ENCODE measurements around the gene RGS7.
"Not testable (repeated sequence)": the region's sequence is repeated elsewhere in the genome, so short reads cannot be mapped to it uniquely, and the experiment has no call there.

Gene RGS7

GRCh38 chr1:240928265-240928664 is 428.7 kb downstream of the RGS7 start:
- no peak overlapping the region for H3K27ac Mint-ChIP-seq
- H3K27me3 Mint-ChIP-seq, result no peaks in the 10 kb centered on the region
- peaks cover 12% of the 10 kb centered on the region for H3K9me3 Mint-ChIP-seq
- H3K36me3 Mint-ChIP-seq (ENCODE audit: low read depth), result no peaks in the 10 kb centered on the region
- no peaks in the 10 kb centered on the region for H3K4me1 Mint-ChIP-seq (ENCODE audit: low read depth)
- no peak overlapping the region for H3K4me3 Mint-ChIP-seq

DNA sequence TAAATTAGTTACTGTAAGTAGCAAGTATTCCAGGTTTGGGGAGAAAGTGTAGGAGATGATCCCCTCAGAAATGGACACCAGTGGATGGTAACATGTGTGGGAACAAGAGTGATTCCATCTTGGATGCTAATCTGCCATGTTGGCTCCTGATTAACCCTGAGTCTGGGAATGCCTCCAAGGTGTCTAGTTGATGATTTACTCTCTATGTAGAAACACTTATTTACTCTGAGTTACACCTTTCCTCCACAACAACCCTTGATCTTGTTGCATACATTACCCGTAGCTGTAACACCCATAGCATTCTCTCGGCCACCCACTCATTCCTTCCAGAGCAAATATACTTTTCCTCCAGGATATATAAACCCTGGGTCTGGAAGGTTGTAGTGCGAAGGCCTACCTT is 429.2 kb downstream of the RGS7 start:
- H3K27ac Mint-ChIP-seq, result no peak overlapping the region
- H3K27me3 Mint-ChIP-seq, result no peaks in the 10 kb centered on the region

GRCh38 chr1:240925273-240925672 is 431.7 kb downstream of the RGS7 start:
- Mint-ChIP-seq H3K4me3 (no peak overlapping the region), H3K9me3 (peaks cover 13% of the 10 kb centered on the region), H3K36me3 (ENCODE audit: low read depth) (no peaks in the 10 kb centered on the region), H3K27me3 (no peaks in the 10 kb centered on the region), H3K4me1 (ENCODE audit: low read depth) (no peaks in the 10 kb centered on the region), H3K27ac (no peak overlapping the region)

More for the DNA sequence above, 429.2 kb downstream of the RGS7 start:
- Mint-ChIP-seq H3K4me3 (no peak overlapping the region), H3K9me3 (peaks cover 12% of the 10 kb centered on the region), H3K4me1 (ENCODE audit: low read depth) (no peaks in the 10 kb centered on the region), H3K36me3 (ENCODE audit: low read depth) (no peaks in the 10 kb centered on the region)

GRCh38 chr1:240917976-240918375 is 439.0 kb downstream of the RGS7 start:
- Mint-ChIP-seq H3K36me3 (ENCODE audit: low read depth) (no peaks in the 10 kb centered on the region), H3K9me3 (peaks cover 6% of the 10 kb centered on the region), H3K27ac (no peak overlapping the region), H3K4me1 (ENCODE audit: low read depth) (no peaks in the 10 kb centered on the region), H3K4me3 (no peak overlapping the region), H3K27me3 (no peaks in the 10 kb centered on the region)

- no peaks in the 10 kb centered on the region for H3K27me3 Mint-ChIP-seq
Observed at GRCh38 chr1:240914506-240914905, 442.5 kb downstream of the RGS7 start.

DNA sequence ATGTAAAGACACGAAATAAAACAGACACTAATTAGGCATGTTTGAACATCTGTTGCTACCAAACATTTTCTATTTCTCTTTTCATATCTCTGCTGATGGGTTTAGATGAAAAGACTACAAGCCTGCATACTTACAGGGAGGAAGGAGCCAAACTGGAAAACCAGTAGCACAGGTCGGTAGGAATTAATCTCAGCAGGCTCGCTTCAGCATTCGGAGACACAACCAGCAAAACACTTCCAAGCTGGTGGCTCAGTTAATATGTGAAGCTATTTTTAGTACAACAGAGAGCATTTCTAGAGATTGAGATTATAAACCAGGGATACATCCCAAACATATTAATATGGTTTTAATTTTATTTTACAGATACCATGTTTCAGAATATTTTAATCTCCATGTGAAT is 444.2 kb downstream of the RGS7 start:
- no peaks in the 10 kb centered on the region for H3K36me3 Mint-ChIP-seq (ENCODE audit: low read depth)
- no peak overlapping the region for H3K4me3 Mint-ChIP-seq
- peaks cover 6% of the 10 kb centered on the region for H3K9me3 Mint-ChIP-seq
- H3K27me3 Mint-ChIP-seq, result no peaks in the 10 kb centered on the region
- no peak overlapping the region for H3K27ac Mint-ChIP-seq
- no peaks in the 10 kb centered on the region for H3K4me1 Mint-ChIP-seq (ENCODE audit: low read depth)

More at GRCh38 chr1:240914506-240914905, 442.5 kb downstream of the RGS7 start:
- Mint-ChIP-seq H3K36me3 (ENCODE audit: low read depth) (no peaks in the 10 kb centered on the region), H3K9me3 (peaks cover 6% of the 10 kb centered on the region), H3K27ac (no peak overlapping the region), H3K4me3 (no peak overlapping the region), H3K4me1 (ENCODE audit: low read depth) (no peaks in the 10 kb centered on the region)

- no peaks in the 10 kb centered on the region for H3K36me3 Mint-ChIP-seq (ENCODE audit: low read depth)
- H3K4me3 Mint-ChIP-seq, result no peak overlapping the region
- no peaks in the 10 kb centered on the region for H3K4me1 Mint-ChIP-seq (ENCODE audit: low read depth)
- peaks cover 6% of the 10 kb centered on the region for H3K9me3 Mint-ChIP-seq
- no peak overlapping the region for H3K27ac Mint-ChIP-seq
- H3K27me3 Mint-ChIP-seq, result no peaks in the 10 kb centered on the region
Observed at GRCh38 chr1:240909701-240910457, 447.1 kb downstream of the RGS7 start.

- H3K9me3 Mint-ChIP-seq, result peaks cover 11% of the 10 kb centered on the region
- no peak overlapping the region for H3K27ac Mint-ChIP-seq
- no peaks in the 10 kb centered on the region for H3K27me3 Mint-ChIP-seq
- H3K36me3 Mint-ChIP-seq (ENCODE audit: low read depth), result no peaks in the 10 kb centered on the region
- H3K4me1 Mint-ChIP-seq (ENCODE audit: low read depth), result no peaks in the 10 kb centered on the region
- H3K4me3 Mint-ChIP-seq, result no peak overlapping the region
Observed at GRCh38 chr1:240906477-240906876, 450.5 kb downstream of the RGS7 start.

DNA sequence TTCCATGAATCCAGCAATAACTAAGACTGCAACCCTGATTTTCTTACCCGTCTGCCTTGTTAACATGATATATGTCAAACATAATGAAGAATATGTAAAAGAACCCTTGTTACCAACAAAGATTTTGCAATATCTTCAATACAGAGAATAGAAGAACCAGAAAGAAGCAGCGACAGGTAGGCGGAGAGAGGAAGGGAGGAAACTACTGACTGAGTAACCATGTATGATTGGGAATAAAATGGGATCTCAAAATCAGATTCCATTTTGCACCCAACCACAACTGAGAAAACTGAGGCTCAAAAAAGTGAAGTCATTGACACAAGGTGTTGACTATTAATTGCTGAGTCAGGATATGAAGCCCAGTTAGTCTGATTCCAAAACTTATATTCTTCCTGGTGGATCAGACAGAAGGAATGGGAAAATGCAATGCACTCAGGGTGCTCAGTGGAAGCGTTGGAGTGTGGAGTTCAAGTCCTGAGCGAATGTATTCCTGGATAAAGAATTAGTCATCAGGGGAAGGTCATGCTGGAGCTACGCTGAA is 451.7 kb downstream of the RGS7 start:
- Mint-ChIP-seq H3K4me3 (no peak overlapping the region), H3K36me3 (ENCODE audit: low read depth) (no peaks in the 10 kb centered on the region), H3K27ac (no peak overlapping the region), H3K27me3 (no peaks in the 10 kb centered on the region), H3K9me3 (peaks cover 5% of the 10 kb centered on the region), H3K4me1 (ENCODE audit: low read depth) (no peaks in the 10 kb centered on the region)

GRCh38 chr1:240895424-240895823 is 461.6 kb downstream of the RGS7 start:
- H3K36me3 Mint-ChIP-seq (ENCODE audit: low read depth); H3K9me3 Mint-ChIP-seq; H3K4me1 Mint-ChIP-seq (ENCODE audit: low read depth); H3K27ac Mint-ChIP-seq; H3K4me3 Mint-ChIP-seq; H3K27me3 Mint-ChIP-seq: not testable (repeated sequence)

- Mint-ChIP-seq H3K4me1 (ENCODE audit: low read depth) (no peaks in the 10 kb centered on the region), H3K27me3 (no peaks in the 10 kb centered on the region), H3K27ac (no peak overlapping the region), H3K4me3 (no peak overlapping the region), H3K9me3 (peaks cover 3% of the 10 kb centered on the region), H3K36me3 (ENCODE audit: low read depth) (no peaks in the 10 kb centered on the region)
Observed at GRCh38 chr1:240888787-240889048, 468.3 kb downstream of the RGS7 start.

DNA sequence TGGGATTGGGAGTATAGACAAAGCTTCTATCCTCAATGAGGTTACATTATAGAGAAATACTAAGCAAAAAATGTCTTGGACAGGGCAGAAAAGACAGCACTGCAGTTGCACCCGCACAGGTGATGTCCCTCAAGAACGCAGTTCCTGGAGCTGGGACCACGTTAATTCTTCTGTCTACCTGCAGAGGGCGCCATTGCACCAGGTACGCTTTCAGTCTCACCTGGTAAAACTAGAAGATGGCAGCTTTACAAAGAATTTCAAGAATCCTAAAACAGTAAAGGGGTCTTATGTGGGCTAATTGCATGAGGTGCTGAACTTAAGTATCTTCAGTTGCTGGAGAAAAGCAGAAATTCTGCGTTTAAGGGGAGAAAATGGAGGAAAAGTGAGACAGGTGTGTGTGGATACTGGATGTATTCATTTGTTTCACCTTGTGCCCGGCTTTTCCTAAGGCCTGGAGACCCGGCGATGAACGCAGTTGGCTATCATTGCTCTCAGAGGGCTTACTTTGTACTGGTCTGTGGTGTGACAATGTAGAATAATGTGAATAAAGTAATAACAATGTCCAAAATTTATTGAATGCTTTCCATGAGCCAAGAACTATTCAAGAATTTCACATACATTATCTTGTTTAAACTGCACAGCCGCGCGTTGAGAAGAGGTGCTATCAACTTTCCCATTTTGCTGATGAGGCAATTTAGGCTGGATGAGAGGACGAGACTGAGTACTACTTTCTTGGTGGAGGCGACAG is 468.8 kb downstream of the RGS7 start:
- H3K36me3 Mint-ChIP-seq (ENCODE audit: low read depth), result no peaks in the 10 kb centered on the region
- H3K27me3 Mint-ChIP-seq, result no peaks in the 10 kb centered on the region
- H3K4me1 Mint-ChIP-seq (ENCODE audit: low read depth), result no peaks in the 10 kb centered on the region
- peaks cover 6% of the 10 kb centered on the region for H3K9me3 Mint-ChIP-seq
- H3K27ac Mint-ChIP-seq, result no peak overlapping the region
- H3K4me3 Mint-ChIP-seq, result no peak overlapping the region

DNA sequence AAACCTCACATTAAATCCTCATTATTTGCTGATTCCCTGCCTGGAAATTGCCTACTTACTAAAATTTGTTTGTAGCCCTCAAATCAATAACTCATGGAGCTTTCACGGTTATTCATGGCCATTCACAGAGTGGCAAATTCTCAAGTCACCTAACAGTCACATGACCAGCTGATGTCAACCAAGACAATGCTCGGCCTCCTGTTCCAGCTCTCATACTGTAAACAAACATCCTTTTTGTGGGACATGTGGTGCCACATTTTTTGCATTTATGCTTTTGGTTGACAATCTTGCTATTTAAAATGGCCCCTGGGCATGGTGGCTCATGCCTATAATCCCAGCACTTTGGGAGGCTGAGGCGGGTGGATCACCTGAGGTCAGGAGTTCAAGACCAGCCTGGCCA is 473.5 kb downstream of the RGS7 start:
- Mint-ChIP-seq H3K27ac (no peak overlapping the region), H3K27me3 (no peaks in the 10 kb centered on the region), H3K9me3 (peaks cover 6% of the 10 kb centered on the region), H3K4me3 (no peak overlapping the region), H3K36me3 (ENCODE audit: low read depth) (no peaks in the 10 kb centered on the region), H3K4me1 (ENCODE audit: low read depth) (no peaks in the 10 kb centered on the region)

GRCh38 chr1:240882656-240883308 is 474.2 kb downstream of the RGS7 start:
- not testable (repeated sequence) for H3K4me3 Mint-ChIP-seq; H3K27me3 Mint-ChIP-seq; H3K9me3 Mint-ChIP-seq; H3K4me1 Mint-ChIP-seq (ENCODE audit: low read depth); H3K27ac Mint-ChIP-seq; H3K36me3 Mint-ChIP-seq (ENCODE audit: low read depth)

GRCh38 chr1:240878631-240879030 is 478.4 kb downstream of the RGS7 start:
- Mint-ChIP-seq H3K9me3 (peaks cover 17% of the 10 kb centered on the region), H3K27ac (no peak overlapping the region), H3K4me3 (no peak overlapping the region), H3K36me3 (ENCODE audit: low read depth) (no peaks in the 10 kb centered on the region), H3K4me1 (ENCODE audit: low read depth) (no peaks in the 10 kb centered on the region), H3K27me3 (no peaks in the 10 kb centered on the region)

All from stimulated activated naive CD8-positive, alpha-beta T cell treated with anti-CD3 and anti-CD28 coated beads, Interleukin-15, Interleukin-2, amounts not matched to agents 100 ng/mL and 50 ng/mL, for 24 hours (primary cell).